GM12878 (cell line): Measurements from ENCODE around the gene RNF13.

Experiments used
- CBFB ChIP-seq: IDR thresholded peaks from 2 replicates; pipeline ENCODE4 v1.6.1; 2016; ENCODE audit warnings: antibody characterized with exemption, low read depth
- NBN ChIP-seq: fragments of 450-650 bp; IDR thresholded peaks from 2 replicates; pipeline ENCODE4 v1.6.1; 2016
- NFIC ChIP-seq: IDR thresholded peaks from 2 replicates; pipeline ENCODE4 v1.6.1; 2012; ENCODE audit warnings: low read depth, mild to moderate bottlenecking, inconsistent platforms, low read length, moderate library complexity
- POLR2AphosphoS5 ChIP-seq: IDR thresholded peaks from 2 replicates; pipeline ENCODE4 v1.6.1; 2011; ENCODE audit warnings: mild to moderate bottlenecking, low read length, inconsistent platforms
- RFX5 ChIP-seq: IDR thresholded peaks from 2 replicates; pipeline ENCODE4 v1.6.1; 2011; ENCODE audit warnings: low read depth, low read length, improper control_type of control experiment
- SIX5 ChIP-seq: IDR thresholded peaks from 2 replicates; pipeline ENCODE4 v1.6.1; 2011; ENCODE audit warnings: mild to moderate bottlenecking, low read depth, low read length, moderate library complexity; ENCODE audit not compliant: severe bottlenecking
- TF ChIP-seq, protein P1 (sequence below): fragments of 450-650 bp; IDR thresholded peaks from 2 replicates; pipeline ENCODE4 v1.6.1; 2014; ENCODE audit warnings: mild to moderate bottlenecking
- TF ChIP-seq, protein P2 (sequence below): IDR thresholded peaks from 2 replicates; pipeline ENCODE4 v1.6.1; 2012; ENCODE audit warnings: low read length, inconsistent platforms

DNA sequence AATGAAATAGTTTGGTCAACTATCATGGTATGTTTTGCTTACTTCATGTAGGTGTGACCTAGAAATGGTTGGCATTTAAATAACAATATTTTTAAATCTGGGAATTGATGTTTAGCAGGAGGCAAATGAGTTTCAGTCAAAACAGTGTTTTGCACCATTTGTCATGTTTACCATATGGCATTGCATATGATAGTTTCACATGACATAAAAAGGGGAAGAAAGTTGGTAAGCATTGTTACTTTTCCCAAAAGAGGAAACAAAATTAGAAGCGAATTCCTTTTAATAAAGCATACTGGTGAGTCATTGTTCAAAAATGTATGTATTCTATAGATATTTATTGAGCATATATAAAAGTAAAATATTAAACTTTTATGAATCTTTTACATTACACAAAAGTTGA is 2.3 kb downstream of the RNF13 start:
- TF ChIP-seq CBFB, result no peak
- no peak for TF ChIP-seq SIX5
- no peak for TF ChIP-seq POLR2AphosphoS5
- TF ChIP-seq NFIC, result no peak
- no peak for TF ChIP-seq NBN
- TF ChIP-seq, protein P1, sequence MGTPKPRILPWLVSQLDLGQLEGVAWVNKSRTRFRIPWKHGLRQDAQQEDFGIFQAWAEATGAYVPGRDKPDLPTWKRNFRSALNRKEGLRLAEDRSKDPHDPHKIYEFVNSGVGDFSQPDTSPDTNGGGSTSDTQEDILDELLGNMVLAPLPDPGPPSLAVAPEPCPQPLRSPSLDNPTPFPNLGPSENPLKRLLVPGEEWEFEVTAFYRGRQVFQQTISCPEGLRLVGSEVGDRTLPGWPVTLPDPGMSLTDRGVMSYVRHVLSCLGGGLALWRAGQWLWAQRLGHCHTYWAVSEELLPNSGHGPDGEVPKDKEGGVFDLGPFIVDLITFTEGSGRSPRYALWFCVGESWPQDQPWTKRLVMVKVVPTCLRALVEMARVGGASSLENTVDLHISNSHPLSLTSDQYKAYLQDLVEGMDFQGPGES, result no peak
- TF ChIP-seq, protein P2, sequence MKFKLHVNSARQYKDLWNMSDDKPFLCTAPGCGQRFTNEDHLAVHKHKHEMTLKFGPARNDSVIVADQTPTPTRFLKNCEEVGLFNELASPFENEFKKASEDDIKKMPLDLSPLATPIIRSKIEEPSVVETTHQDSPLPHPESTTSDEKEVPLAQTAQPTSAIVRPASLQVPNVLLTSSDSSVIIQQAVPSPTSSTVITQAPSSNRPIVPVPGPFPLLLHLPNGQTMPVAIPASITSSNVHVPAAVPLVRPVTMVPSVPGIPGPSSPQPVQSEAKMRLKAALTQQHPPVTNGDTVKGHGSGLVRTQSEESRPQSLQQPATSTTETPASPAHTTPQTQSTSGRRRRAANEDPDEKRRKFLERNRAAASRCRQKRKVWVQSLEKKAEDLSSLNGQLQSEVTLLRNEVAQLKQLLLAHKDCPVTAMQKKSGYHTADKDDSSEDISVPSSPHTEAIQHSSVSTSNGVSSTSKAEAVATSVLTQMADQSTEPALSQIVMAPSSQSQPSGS, result no peak
- no peak for TF ChIP-seq RFX5
